HG03045 (cell line): ENCODE results near the gene NDUFB6.
"Not testable (repeated sequence)": the region's sequence is repeated elsewhere in the genome, so short reads cannot be mapped to it uniquely, and the experiment has no call there.

Experiments
- ATAC-seq: cut with Tn5 transposase; IDR thresholded peaks from one replicate; pipeline ENCODE4 v1.9.1; 2021; ENCODE audit warnings: mild to moderate bottlenecking, moderate library complexity; ENCODE audit not compliant: unreplicated experiment

NDUFB6 gene

GRCh38 chr9:32571969-32572899 is 725 bp downstream of the NDUFB6 start:
- peak; percentile 85 for ATAC-seq

GRCh38 chr9:32570262-32570661 is 2.7 kb downstream of the NDUFB6 start:
- ATAC-seq: no peak

GRCh38 chr9:32566770-32567169 is 6.2 kb downstream of the NDUFB6 start:
- ATAC-seq: no peak

GRCh38 chr9:32565967-32566366 is 7.0 kb downstream of the NDUFB6 start:
- ATAC-seq: no peak

- ATAC-seq: no peak
These were observed 14.5 kb downstream of the NDUFB6 start for GRCh38 chr9:32558408-32558934.

- ATAC-seq: no peak
These were observed 18.4 kb downstream of the NDUFB6 start for GRCh38 chr9:32554591-32554990.

GRCh38 chr9:32554107-32554506 is 18.9 kb downstream of the NDUFB6 start:
- ATAC-seq: no peak

GRCh38 chr9:32552172-32552872 is 20.6 kb downstream of the NDUFB6 start, which contains the start of the genes SMIM27 and TOPORS:
Gene SMIM27, plus strand, starts transcription at chr9:32552327. Its CDS starts 108 bp downstream, at chr9:32552435.
Gene TOPORS, minus strand, starts transcription at chr9:32552586. Its CDS starts 150 bp downstream, at chr9:32552436.
- peak; percentile 71 for ATAC-seq

GRCh38 chr9:32551276-32552051 is 21.5 kb downstream of the NDUFB6 start:
- peak; percentile 3 for ATAC-seq

- ATAC-seq: peak; percentile 66
These were observed 22.2 kb downstream of the NDUFB6 start for GRCh38 chr9:32550562-32551275.

- no peak for ATAC-seq
These were observed 22.8 kb downstream of the NDUFB6 start for GRCh38 chr9:32550150-32550561.

- not testable (repeated sequence) for ATAC-seq
These were observed 24.7 kb downstream of the NDUFB6 start for GRCh38 chr9:32548213-32548612.

- ATAC-seq: no peak
These were observed 27.1 kb downstream of the NDUFB6 start for GRCh38 chr9:32545884-32546283.

GRCh38 chr9:32543047-32543446 is 29.9 kb downstream of the NDUFB6 start:
- ATAC-seq: no peak

GRCh38 chr9:32533816-32534215 is 39.1 kb downstream of the NDUFB6 start:
- no peak for ATAC-seq

- no peak for ATAC-seq
These were observed 39.6 kb downstream of the NDUFB6 start for GRCh38 chr9:32533336-32533735.

GRCh38 chr9:32526707-32527048 is 46.3 kb downstream of the NDUFB6 start:
- no peak for ATAC-seq

GRCh38 chr9:32526041-32526706 is 46.8 kb downstream of the NDUFB6 start, which contains the start of gene RIGI:
Gene RIGI, minus strand, starts transcription at chr9:32526196. Its CDS starts 30 bp downstream, at chr9:32526166.
- ATAC-seq: peak; percentile 78

GRCh38 chr9:32525709-32526030 is 47.3 kb downstream of the NDUFB6 start:
- ATAC-seq: no peak
